HPDE6-E6E7 (cell line): ENCODE results near the gene CCL20.
A peak's percentile ranks its signal among the peaks of the same experiment; 100 is the strongest.
"Not testable (repeated sequence)": the region's sequence is repeated elsewhere in the genome, so short reads cannot be mapped to it uniquely, and the experiment has no call there.

ENCODE experiments used
- DNase-seq: peaks from one replicate; pipeline ENCODE4 v3.0.0; 2011; ENCODE audit warnings: missing footprints; ENCODE audit errors: extremely low spot score

The CCL20 gene

GRCh38 chr2:227834423-227834822 is 20.8 kb downstream of the CCL20 start:
- DNase-seq = no peak

- DNase-seq = no peak
These were observed 21.4 kb downstream of the CCL20 start for GRCh38 chr2:227834916-227835650.

GRCh38 chr2:227839339-227840129 is 25.9 kb downstream of the CCL20 start:
- not testable (repeated sequence) for DNase-seq

GRCh38 chr2:227846831-227847230 is 33.2 kb downstream of the CCL20 start:
- DNase-seq = no peak

- no peak for DNase-seq
These were observed 34.5 kb downstream of the CCL20 start for GRCh38 chr2:227848146-227848545.

- peak; percentile 22 for DNase-seq
These were observed 34.9 kb downstream of the CCL20 start for GRCh38 chr2:227848586-227848985.

- no peak for DNase-seq
These were observed 36.3 kb downstream of the CCL20 start for GRCh38 chr2:227849906-227850305.

GRCh38 chr2:227853204-227853629 is 39.6 kb downstream of the CCL20 start:
- DNase-seq = no peak

GRCh38 chr2:227853765-227854271 is 40.2 kb downstream of the CCL20 start:
- DNase-seq = no peak

GRCh38 chr2:227855440-227855839 is 41.8 kb downstream of the CCL20 start:
- no peak for DNase-seq

GRCh38 chr2:227856697-227857096 is 43.1 kb downstream of the CCL20 start:
- no peak for DNase-seq

GRCh38 chr2:227860221-227860641 is 46.6 kb downstream of the CCL20 start:
- no peak for DNase-seq

GRCh38 chr2:227861011-227861410 is 47.4 kb downstream of the CCL20 start:
- DNase-seq = no peak

- DNase-seq = no peak
These were observed 48.6 kb downstream of the CCL20 start for GRCh38 chr2:227862227-227862740.

- DNase-seq = peak; percentile 85
These were observed 49.3 kb downstream of the CCL20 start for GRCh38 chr2:227862741-227863588.

GRCh38 chr2:227864161-227864756 is 50.6 kb downstream of the CCL20 start:
- DNase-seq = no peak

GRCh38 chr2:227865291-227865690 is 51.6 kb downstream of the CCL20 start:
- no peak for DNase-seq
